Body of pancreas (tissue), 4 donors: Measurements from ENCODE around the gene CXCL6.

Source experiments
- CTCF ChIP-seq, 7 experiments: fragments of 450-650 bp in 4 of 7; fragments of 200-600 bp in 3 of 7; sonication (generic) in 3 of 7; IDR thresholded peaks; one replicate each; pipeline ENCODE4 v1.5.1; 2016 to 2019; ENCODE audit warnings: antibody characterized with exemption in 7 of 7
- POLR2A ChIP-seq, 3 donors: fragments of 450-650 bp; IDR thresholded peaks; one replicate each; pipeline ENCODE4 v1.6.1; 2016; ENCODE audit warnings: antibody characterized with exemption in 3 of 3, mild to moderate bottlenecking in 2 of 3

- TF ChIP-seq CTCF (IDR thresholded peaks at IDR 0.05): no peak
- no peak for TF ChIP-seq POLR2A (IDR thresholded peaks at IDR 0.05)
Observed at GRCh38 chr4:73810191-73810590, 26.3 kb upstream of the CXCL6 start.
